ENCODE data around the gene TENT5A. TPM values are rescaled to one million over a fixed set of nuclear protein-coding genes. Genes with fewer than 3 reads are reported as not detected.

Gene TENT5A
- total RNA-seq, 4 donors from 2014 or later, result 5.6 to 42.1 (median 34.2) TPM

DNA sequence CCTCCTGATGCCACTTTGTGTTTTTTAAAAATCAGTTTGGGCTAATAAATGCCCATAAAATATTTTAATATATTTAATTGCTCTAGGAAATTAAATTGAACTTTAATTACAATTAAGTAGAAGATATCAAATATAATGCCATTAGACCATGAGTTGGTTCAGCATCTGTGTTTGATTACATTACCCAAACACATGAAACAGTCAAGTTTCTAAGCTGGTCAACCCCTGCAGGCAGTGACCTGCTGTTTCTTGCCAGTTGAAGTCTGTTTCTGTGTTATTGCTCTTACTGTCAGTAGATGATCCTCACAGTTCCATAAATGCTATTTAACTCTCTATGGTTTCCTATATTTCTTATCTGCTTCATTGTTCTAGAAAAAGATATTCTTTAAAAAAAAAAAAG, 9.7 kb upstream of the TENT5A start:
- TF ChIP-seq, protein P1, sequence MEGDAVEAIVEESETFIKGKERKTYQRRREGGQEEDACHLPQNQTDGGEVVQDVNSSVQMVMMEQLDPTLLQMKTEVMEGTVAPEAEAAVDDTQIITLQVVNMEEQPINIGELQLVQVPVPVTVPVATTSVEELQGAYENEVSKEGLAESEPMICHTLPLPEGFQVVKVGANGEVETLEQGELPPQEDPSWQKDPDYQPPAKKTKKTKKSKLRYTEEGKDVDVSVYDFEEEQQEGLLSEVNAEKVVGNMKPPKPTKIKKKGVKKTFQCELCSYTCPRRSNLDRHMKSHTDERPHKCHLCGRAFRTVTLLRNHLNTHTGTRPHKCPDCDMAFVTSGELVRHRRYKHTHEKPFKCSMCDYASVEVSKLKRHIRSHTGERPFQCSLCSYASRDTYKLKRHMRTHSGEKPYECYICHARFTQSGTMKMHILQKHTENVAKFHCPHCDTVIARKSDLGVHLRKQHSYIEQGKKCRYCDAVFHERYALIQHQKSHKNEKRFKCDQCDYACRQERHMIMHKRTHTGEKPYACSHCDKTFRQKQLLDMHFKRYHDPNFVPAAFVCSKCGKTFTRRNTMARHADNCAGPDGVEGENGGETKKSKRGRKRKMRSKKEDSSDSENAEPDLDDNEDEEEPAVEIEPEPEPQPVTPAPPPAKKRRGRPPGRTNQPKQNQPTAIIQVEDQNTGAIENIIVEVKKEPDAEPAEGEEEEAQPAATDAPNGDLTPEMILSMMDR (IDR thresholded peaks at IDR 0.05), result no peak
- TF ChIP-seq EP300 (IDR thresholded peaks at IDR 0.05; ENCODE audit: low read depth) (no peak), POLR2AphosphoS5 (IDR thresholded peaks at IDR 0.05) (no peak), POLR2A (IDR thresholded peaks at IDR 0.05) (no peak)
- intact Hi-C loops (cut with DNase I; ENCODE audit: low total_unique reads) (no loop called here), in situ Hi-C loops (cut with MboI; ENCODE audit: low pct_ligation_motif_present in 1 of 4, low pct_unique_long_range_greater_than_20kb in 1 of 4, low sequenced_read_pairs in 3 of 4) (loop anchor here in 1 of 4 donors (25.0 kb wide), 2 partner anchors 1150 to 1625 kb away; no protein-coding TSS in a partner anchor)
- DNase-seq, result no peak
- H3K36me3 ChIP-seq, result no peaks in the 10 kb centered on the region
- H3K4me3 ChIP-seq, result no peak overlapping the region
- H3K4me1 ChIP-seq, result peaks cover 0 to 15% (median 6%) of the 10 kb centered on the region in 4 donors
- H3K27me3 ChIP-seq, result no peaks in the 10 kb centered on the region
- no peak overlapping the region for H3K27ac ChIP-seq
- H3K9me3 ChIP-seq, result no peaks in the 10 kb centered on the region

DNA sequence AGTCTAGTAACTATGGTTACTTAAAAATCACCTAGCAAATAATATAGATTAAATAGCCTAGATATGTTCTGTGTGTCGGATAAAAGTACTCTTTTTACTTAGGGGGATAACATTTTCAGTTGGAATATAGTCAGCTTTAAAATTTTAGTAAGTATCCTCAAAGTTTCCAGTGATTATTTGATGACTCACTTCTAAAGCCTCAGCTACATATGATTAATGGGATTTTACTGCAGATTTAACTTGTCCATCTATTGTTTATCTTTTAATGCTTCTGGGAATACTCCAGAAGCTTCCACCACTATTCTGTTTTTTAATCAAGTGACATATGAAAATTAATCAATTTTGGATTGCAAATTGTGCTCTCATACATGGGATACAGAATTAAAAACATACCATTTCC, 8.7 kb upstream of the TENT5A start:
- intact Hi-C loops (cut with DNase I; ENCODE audit: low total_unique reads) (no loop called here), in situ Hi-C loops (cut with MboI; ENCODE audit: low pct_ligation_motif_present in 1 of 4, low pct_unique_long_range_greater_than_20kb in 1 of 4, low sequenced_read_pairs in 3 of 4) (loop anchor here in 1 of 4 donors (25.0 kb wide), 2 partner anchors 1149 to 1624 kb away; no protein-coding TSS in a partner anchor)
- H3K36me3 ChIP-seq, result no peaks in the 10 kb centered on the region
- no peak for TF ChIP-seq POLR2AphosphoS5 (IDR thresholded peaks at IDR 0.05)
- TF ChIP-seq POLR2A (IDR thresholded peaks at IDR 0.05), result no peak
- TF ChIP-seq, protein P1 (IDR thresholded peaks at IDR 0.05), result no peak
- TF ChIP-seq EP300 (IDR thresholded peaks at IDR 0.05; ENCODE audit: low read depth), result no peak
- DNase-seq, result no peak
- H3K4me3 ChIP-seq, result no peak overlapping the region
- H3K27ac ChIP-seq, result no peak overlapping the region
- H3K27me3 ChIP-seq, result no peaks in the 10 kb centered on the region
- H3K4me1 ChIP-seq, result peaks cover 0 to 6% (median 0%) of the 10 kb centered on the region in 4 donors
- WGBS, 2 donors (ENCODE audit: low coverage in 1 of 2), result 77 to 78% methylated on average over 1 of the region's 1 CpG
- H3K9me3 ChIP-seq, result no peaks in the 10 kb centered on the region

DNA sequence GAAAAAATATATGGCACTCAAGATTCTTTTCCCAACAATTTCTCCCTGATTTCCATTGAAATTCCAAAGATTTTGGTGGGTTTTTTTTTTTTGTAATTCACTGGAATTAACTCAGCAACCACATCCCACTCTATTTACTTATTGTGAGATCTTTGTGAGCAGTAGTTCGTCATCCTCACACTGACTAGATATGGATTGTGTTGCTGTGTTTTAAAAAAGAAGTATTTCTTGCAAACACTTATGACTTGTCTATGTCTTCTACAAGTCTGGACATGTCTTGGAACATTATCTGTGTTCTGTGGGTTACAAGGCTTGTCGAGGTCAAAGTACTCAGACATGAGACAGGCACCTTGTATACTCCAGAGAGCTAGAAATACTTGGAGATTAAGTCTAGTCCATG, 7.3 kb upstream of the TENT5A start:
- intact Hi-C loops (cut with DNase I; ENCODE audit: low total_unique reads), result loop anchor here (10.0 kb wide), 2 partner anchors 1625 to 1655 kb away; partner anchors contain the start of gene BCKDHB
- Histone ChIP-seq H3K36me3 (no peaks in the 10 kb centered on the region), H3K27me3 (no peaks in the 10 kb centered on the region), H3K4me3 (no peak overlapping the region), H3K27ac (no peak overlapping the region), H3K4me1 (peaks cover 0 to 7% (median under 1%) of the 10 kb centered on the region in 4 donors), H3K9me3 (no peaks in the 10 kb centered on the region)
- DNase-seq, result no peak
- TF ChIP-seq, protein P1 (IDR thresholded peaks at IDR 0.05), result no peak
- TF ChIP-seq POLR2A (IDR thresholded peaks at IDR 0.05), result no peak
- no peak for TF ChIP-seq POLR2AphosphoS5 (IDR thresholded peaks at IDR 0.05)
- TF ChIP-seq EP300 (IDR thresholded peaks at IDR 0.05; ENCODE audit: low read depth), result no peak
- WGBS, 2 donors (ENCODE audit: low coverage in 1 of 2), result 58 to 67% methylated on average over 1 to 2 of the region's 2 CpGs
- in situ Hi-C loops (cut with MboI; ENCODE audit: low pct_ligation_motif_present in 1 of 4, low pct_unique_long_range_greater_than_20kb in 1 of 4, low sequenced_read_pairs in 3 of 4), result loop anchor here in 1 of 4 donors (25.0 kb wide), 2 partner anchors 1147 to 1622 kb away; no protein-coding TSS in a partner anchor

DNA sequence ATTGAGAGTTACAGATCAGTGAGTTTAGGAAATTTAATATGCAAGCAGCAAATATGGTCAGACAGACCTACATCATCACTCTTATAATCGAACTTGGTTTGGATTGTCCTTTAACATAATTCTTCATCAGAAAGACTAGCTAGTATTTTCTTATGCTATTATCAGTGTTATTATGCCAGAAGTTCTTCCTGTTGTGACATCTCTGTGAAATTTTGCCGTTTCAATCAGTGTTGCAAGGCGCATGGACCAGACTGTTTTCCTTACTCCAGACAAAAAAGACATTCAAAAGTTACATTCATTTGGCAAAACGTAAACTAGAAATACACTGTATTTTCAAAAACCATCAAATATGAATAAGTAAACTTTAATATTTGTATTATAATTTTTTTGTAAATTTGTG, 5.7 kb upstream of the TENT5A start:
- intact Hi-C loops (cut with DNase I; ENCODE audit: low total_unique reads), result loop anchor here (10.0 kb wide), 2 partner anchors 1623 to 1653 kb away; partner anchors contain the start of gene BCKDHB
- Histone ChIP-seq H3K4me3 (no peak overlapping the region), H3K36me3 (no peaks in the 10 kb centered on the region), H3K27ac (no peak overlapping the region), H3K9me3 (no peaks in the 10 kb centered on the region), H3K4me1 (peaks cover 0 to 15% (median 7%) of the 10 kb centered on the region in 4 donors), H3K27me3 (no peaks in the 10 kb centered on the region)
- TF ChIP-seq, protein P1 (IDR thresholded peaks at IDR 0.05), result no peak
- TF ChIP-seq POLR2A (IDR thresholded peaks at IDR 0.05) (no peak), POLR2AphosphoS5 (IDR thresholded peaks at IDR 0.05) (no peak), EP300 (IDR thresholded peaks at IDR 0.05; ENCODE audit: low read depth) (no peak)
- no peak for DNase-seq
- in situ Hi-C loops (cut with MboI; ENCODE audit: low pct_ligation_motif_present in 1 of 4, low pct_unique_long_range_greater_than_20kb in 1 of 4, low sequenced_read_pairs in 3 of 4), result loop anchor here in 1 of 4 donors (25.0 kb wide), 2 partner anchors 1146 to 1621 kb away; no protein-coding TSS in a partner anchor
- WGBS, 2 donors (ENCODE audit: low coverage in 1 of 2), result 83 to 86% methylated on average over 4 of the region's 4 CpGs
